Esophagus muscularis mucosa (tissue), 4 donors: Measurements from ENCODE around the gene STAMBP. TPM values are rescaled to one million over a fixed set of nuclear protein-coding genes. Genes with fewer than 3 reads are reported as not detected.
"Not testable (repeated sequence)": the region's sequence is repeated elsewhere in the genome, so short reads cannot be mapped to it uniquely, and the experiment has no call there.

Experiments used
- DNase-seq: peaks from one replicate; pipeline ENCODE4 v3.0.0-alpha.2; 2017; ENCODE audit errors: extremely low spot score
- H3K27ac ChIP-seq, 4 donors: fragments of 200-600 bp; sonication (generic); replicated peaks in 1 of 4; 1 replicate in 3 of 4; 2 replicates in 1 of 4; pipeline ENCODE4 v1.5.1; 2016 to 2019; ENCODE audit warnings: mild to moderate bottlenecking in 1 of 4
- H3K27me3 ChIP-seq, 4 donors: fragments of 200-600 bp; sonication (generic); one replicate each; pipeline versions ENCODE4 v1.5.1 to v1.6.0; 2016 to 2019
- H3K36me3 ChIP-seq, 4 donors: fragments of 200-600 bp; sonication (generic); one replicate each; pipeline ENCODE4 v1.5.1; 2016 to 2019
- H3K4me1 ChIP-seq, 4 donors: fragments of 200-600 bp; sonication (generic); one replicate each; pipeline ENCODE4 v1.5.1; 2016 to 2019
- H3K4me3 ChIP-seq, 4 donors: fragments of 200-600 bp; sonication (generic); 1 replicate in 2 of 4; 2 replicates in 2 of 4; pipeline ENCODE4 v1.5.1; 2016 to 2019; ENCODE audit warnings: mild to moderate bottlenecking in 4 of 4, moderate library complexity in 1 of 4
- H3K9me3 ChIP-seq, 4 donors: fragments of 200-600 bp; sonication (generic); 1 replicate in 3 of 4; 2 replicates in 1 of 4; pipeline ENCODE4 v1.5.1; 2016 to 2019
- EP300 ChIP-seq: sonication (generic); formaldehyde crosslinking; IDR thresholded peaks from one replicate; pipeline ENCODE4 v1.6.1; 2017; ENCODE audit warnings: antibody characterized with exemption
- POLR2A ChIP-seq: fragments of 450-650 bp; IDR thresholded peaks from one replicate; pipeline ENCODE4 v1.6.1; 2017; ENCODE audit warnings: antibody characterized with exemption, moderate library complexity, mild to moderate bottlenecking, low read depth
- POLR2AphosphoS5 ChIP-seq, 2 donors: sonication (generic); formaldehyde crosslinking; IDR thresholded peaks; one replicate each; pipeline ENCODE4 v1.6.1; 2017; ENCODE audit warnings: antibody characterized with exemption in 2 of 2
- WGBS: methylation state at CpG from one replicate; pipeline ENCODE4 v1.1.5; 2018; 5-methylcytosine and 5-hydroxymethylcytosine counted together
- intact Hi-C: fragments of 100-400 bp; cut with DNase I; formaldehyde crosslinking; loops from one replicate; pipeline ENCODE4 v1.15.1; 2023
- total RNA-seq, 4 donors: library from RNA; depleted of rRNA; stranded (reverse); fragments of >200 nt; gene quantifications; one replicate each; pipeline versions ENCODE4 v1.1.0 to v1.2.1, GENCODE V29; 2016
- TF ChIP-seq, protein P1 (sequence below), 3 experiments: fragments of 200-600 bp in 2 of 3; fragments of 450-650 bp in 1 of 3; sonication (generic) in 2 of 3; IDR thresholded peaks; one replicate each; pipeline ENCODE4 v1.5.1; 2017 to 2019; ENCODE audit warnings: antibody characterized with exemption in 3 of 3, mild to moderate bottlenecking in 2 of 3, moderate library complexity in 1 of 3

Gene STAMBP
- total RNA-seq, 4 donors from 2014 or later, result 32.3 to 73.8 (median 34.1) TPM

DNA sequence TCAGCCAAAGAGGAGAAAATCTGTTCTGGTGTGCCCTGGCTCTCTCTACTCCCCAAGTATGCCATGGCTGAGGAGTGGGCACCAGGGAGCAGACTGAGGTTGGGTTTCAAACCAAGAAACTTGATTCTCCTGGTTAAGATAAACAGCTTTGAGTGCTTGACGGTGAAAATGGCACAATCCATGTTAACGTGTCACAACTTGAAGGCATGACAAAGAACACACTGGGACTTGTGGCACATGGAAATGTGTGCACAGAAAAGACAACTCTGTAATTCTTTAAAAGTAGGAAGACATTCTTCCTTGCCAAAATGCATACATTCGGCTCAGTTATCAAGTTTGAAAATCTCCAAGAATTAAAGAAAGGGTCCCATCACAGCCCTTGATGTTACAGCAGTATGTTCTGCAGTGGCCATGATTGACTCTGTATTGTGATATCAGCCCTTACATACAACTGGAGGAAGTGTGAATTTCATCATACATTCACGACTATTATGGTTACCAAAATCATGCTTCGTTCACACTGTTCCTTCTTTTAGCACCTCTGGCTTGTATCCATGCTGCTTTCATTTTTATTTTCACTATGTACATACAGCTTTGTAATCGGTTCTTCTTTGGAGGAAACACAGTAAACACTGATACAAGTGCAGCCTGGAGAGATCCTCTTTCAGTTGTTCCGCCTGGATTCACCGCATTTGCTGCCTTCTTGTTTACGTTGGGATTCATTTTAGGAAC, 48.5 kb downstream of the STAMBP start:
- WGBS, result 69% methylated on average over 9 of the region's 9 CpGs
- Histone ChIP-seq H3K4me3 (peak overlapping the region in 1 of 4 donors; percentile 12), H3K27ac (peak overlapping the region; percentile 43 to 89 (median 86)), H3K4me1 (peaks cover 0 to 43% (median 26%) of the 10 kb centered on the region in 4 donors), H3K27me3 (no peaks in the 10 kb centered on the region), H3K9me3 (no peaks in the 10 kb centered on the region), H3K36me3 (no peaks in the 10 kb centered on the region)
- intact Hi-C loops, result no loop called here
- DNase-seq, result no peak
- TF ChIP-seq POLR2A, result no peak
- TF ChIP-seq, protein P1, sequence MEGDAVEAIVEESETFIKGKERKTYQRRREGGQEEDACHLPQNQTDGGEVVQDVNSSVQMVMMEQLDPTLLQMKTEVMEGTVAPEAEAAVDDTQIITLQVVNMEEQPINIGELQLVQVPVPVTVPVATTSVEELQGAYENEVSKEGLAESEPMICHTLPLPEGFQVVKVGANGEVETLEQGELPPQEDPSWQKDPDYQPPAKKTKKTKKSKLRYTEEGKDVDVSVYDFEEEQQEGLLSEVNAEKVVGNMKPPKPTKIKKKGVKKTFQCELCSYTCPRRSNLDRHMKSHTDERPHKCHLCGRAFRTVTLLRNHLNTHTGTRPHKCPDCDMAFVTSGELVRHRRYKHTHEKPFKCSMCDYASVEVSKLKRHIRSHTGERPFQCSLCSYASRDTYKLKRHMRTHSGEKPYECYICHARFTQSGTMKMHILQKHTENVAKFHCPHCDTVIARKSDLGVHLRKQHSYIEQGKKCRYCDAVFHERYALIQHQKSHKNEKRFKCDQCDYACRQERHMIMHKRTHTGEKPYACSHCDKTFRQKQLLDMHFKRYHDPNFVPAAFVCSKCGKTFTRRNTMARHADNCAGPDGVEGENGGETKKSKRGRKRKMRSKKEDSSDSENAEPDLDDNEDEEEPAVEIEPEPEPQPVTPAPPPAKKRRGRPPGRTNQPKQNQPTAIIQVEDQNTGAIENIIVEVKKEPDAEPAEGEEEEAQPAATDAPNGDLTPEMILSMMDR (IDR thresholded peaks at IDR 0.05), result no peak
- no peak for TF ChIP-seq EP300
- no peak for TF ChIP-seq POLR2AphosphoS5 (IDR thresholded peaks at IDR 0.05)

DNA sequence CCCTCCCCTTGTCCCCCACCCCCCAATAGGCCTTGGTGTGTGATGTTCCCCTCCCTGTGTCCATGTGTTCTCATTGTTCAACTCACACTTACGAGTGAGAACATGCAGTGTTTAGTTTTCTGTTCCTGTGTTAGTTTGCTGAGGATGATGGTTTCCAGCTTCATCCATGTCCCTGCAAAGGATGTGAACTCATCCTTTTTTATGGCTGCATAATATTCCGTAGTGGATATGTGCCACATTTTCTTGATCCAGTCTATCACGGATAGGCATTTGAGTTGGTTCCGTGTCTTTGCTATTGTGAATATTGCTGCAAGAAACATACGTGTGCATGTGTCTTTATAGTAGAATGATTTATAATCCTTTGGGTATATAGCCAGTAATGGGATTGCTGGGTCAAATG, 49.2 kb downstream of the STAMBP start:
- peaks cover 0 to 43% (median 26%) of the 10 kb centered on the region in 4 donors for H3K4me1 ChIP-seq
- H3K36me3 ChIP-seq, intact Hi-C loops, H3K4me3 ChIP-seq, H3K9me3 ChIP-seq, H3K27ac ChIP-seq, H3K27me3 ChIP-seq, DNase-seq: not testable (repeated sequence)
- WGBS, result 92% methylated on average over 5 of the region's 5 CpGs

DNA sequence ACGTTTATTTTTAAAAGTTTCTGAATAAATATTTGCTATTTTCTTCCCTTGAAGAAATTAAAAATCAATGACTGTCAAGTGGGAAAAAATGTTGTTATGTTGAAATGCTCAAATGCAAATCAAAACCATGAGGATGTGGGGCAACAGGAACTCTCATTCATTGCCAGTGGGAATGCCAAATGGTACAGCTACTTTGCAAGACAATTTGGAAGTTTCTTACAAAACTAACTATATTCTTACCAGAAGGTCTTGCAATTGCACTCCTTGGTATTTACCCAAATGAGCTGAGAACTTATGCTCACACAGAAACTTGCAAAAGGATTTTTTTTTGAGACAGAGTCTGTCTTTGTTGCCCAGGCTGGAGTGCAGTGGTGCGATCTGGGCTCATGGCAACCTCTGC, 56.6 kb downstream of the STAMBP start:
- Histone ChIP-seq H3K4me1 (peaks cover 0 to 26% (median 19%) of the 10 kb centered on the region in 4 donors), H3K4me3 (no peak overlapping the region), H3K27ac (no peak overlapping the region), H3K27me3 (no peaks in the 10 kb centered on the region), H3K9me3 (no peaks in the 10 kb centered on the region), H3K36me3 (no peaks in the 10 kb centered on the region)
- WGBS, result 69% methylated on average over 2 of the region's 2 CpGs
- intact Hi-C loops, result no loop called here
- no peak for DNase-seq
- TF ChIP-seq, protein P1 (IDR thresholded peaks at IDR 0.05), result no peak
- TF ChIP-seq POLR2A (no peak), EP300 (no peak)

DNA sequence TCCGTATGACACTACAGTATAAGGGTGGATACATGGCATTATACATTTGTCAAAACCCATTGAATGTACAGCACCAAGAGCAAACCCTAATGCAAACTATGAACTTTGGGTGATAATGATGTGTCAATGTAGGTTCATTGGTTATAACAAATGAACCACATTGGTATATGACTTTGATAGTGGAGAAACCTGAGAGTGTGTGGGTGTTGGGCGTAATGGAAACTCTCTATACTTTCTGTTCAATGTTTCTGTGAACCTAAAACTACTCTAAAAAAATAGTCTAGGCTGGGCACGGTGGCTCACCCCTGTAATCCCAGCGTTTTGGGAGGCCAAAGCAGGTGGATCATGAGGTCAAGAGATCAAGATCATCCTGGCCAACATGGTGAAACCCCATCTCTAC, 57.6 kb downstream of the STAMBP start:
- no peaks in the 10 kb centered on the region for H3K27me3 ChIP-seq
- H3K27ac ChIP-seq, result no peak overlapping the region
- peaks cover 0 to 35% (median 28%) of the 10 kb centered on the region in 4 donors for H3K4me1 ChIP-seq
- H3K9me3 ChIP-seq, result no peaks in the 10 kb centered on the region
- intact Hi-C loops, result no loop called here
- TF ChIP-seq, protein P1 (IDR thresholded peaks at IDR 0.05), result no peak
- TF ChIP-seq POLR2A, result no peak
- H3K4me3 ChIP-seq, result no peak overlapping the region
- no peaks in the 10 kb centered on the region for H3K36me3 ChIP-seq
- WGBS, result 93% methylated on average over 4 of the region's 4 CpGs
- no peak for DNase-seq

DNA sequence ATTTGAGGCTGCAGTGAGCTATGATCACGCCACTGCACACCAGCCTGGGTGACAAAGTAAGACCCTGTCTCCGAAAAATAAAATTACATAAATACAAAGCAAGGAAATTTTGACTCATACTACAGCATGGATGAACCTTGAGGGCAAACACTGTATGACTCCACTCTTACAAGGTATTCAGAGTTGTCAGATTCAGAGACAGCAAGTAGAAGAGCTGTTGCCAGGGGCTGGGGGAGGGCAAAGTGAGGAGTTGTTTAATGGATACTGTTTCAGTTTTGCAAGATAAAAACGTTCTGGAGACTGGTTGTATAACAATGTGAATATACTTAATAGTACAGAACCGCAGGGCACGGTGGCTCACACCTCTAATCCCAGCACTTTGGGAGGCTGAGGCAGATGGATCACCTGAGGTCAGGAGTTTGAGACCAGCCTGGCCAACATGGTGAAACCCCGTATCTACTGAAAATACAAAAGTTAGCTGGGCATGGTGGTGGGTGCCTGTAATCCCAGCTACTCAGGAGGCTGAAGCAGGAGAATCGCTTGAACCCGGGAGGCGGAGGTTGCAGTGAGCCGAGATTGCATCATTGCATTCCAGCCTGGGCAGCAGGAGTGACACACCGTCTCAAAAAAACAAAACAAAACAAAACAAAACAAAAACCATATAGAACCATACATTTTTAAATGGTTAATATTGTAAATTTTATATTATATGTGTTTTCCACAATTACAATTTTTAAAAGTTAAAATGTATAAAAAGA, 59.0 kb downstream of the STAMBP start:
- H3K36me3 ChIP-seq, H3K27me3 ChIP-seq, intact Hi-C loops, DNase-seq, H3K4me3 ChIP-seq, H3K9me3 ChIP-seq: not testable (repeated sequence)
- 69% methylated on average over 11 of the region's 11 CpGs for WGBS
- Histone ChIP-seq H3K4me1 (peaks cover 0 to 46% (median 40%) of the 10 kb centered on the region in 4 donors), H3K27ac (peak overlapping the region in 1 of 4 donors; percentile 94)
